ENCODE measurements around the gene KLHL34.
A peak's percentile ranks its signal among the peaks of the same experiment; 100 is the strongest.

The KLHL34 gene

GRCh38 chrX:21658152-21658737 is at the start of gene KLHL34:
Gene KLHL34 (minus strand): TSS chrX:21658330. CDS start chrX:21657788, 542 bp downstream.
- peaks cover 4% of the 10 kb centered on the region for H3K4me1 Mint-ChIP-seq (ENCODE audit: low read depth)
- no peak within 1 kb of the TSS for H3K27ac Mint-ChIP-seq
- peak within 1 kb of the TSS; percentile 45 for H3K4me3 Mint-ChIP-seq
- H3K36me3 Mint-ChIP-seq (ENCODE audit: low read depth): no peaks in the 10 kb centered on the region
- peaks cover 4% of the 10 kb centered on the region for H3K27me3 Mint-ChIP-seq
- H3K9me3 Mint-ChIP-seq: no peaks in the 10 kb centered on the region

- H3K27ac Mint-ChIP-seq: no peak overlapping the region
- H3K4me1 Mint-ChIP-seq (ENCODE audit: low read depth): no peaks in the 10 kb centered on the region
- no peaks in the 10 kb centered on the region for H3K9me3 Mint-ChIP-seq
- no peaks in the 10 kb centered on the region for H3K36me3 Mint-ChIP-seq (ENCODE audit: low read depth)
- H3K4me3 Mint-ChIP-seq: no peak overlapping the region
- H3K27me3 Mint-ChIP-seq: no peaks in the 10 kb centered on the region
These were observed 47.1 kb upstream of the KLHL34 start for GRCh38 chrX:21705225-21705624.

GRCh38 chrX:21702725-21703124 is 44.6 kb upstream of the KLHL34 start:
- Mint-ChIP-seq H3K9me3 (no peaks in the 10 kb centered on the region), H3K36me3 (ENCODE audit: low read depth) (no peaks in the 10 kb centered on the region), H3K27me3 (no peaks in the 10 kb centered on the region), H3K27ac (no peak overlapping the region), H3K4me1 (ENCODE audit: low read depth) (no peaks in the 10 kb centered on the region), H3K4me3 (no peak overlapping the region)

GRCh38 chrX:21700967-21701366 is 42.8 kb upstream of the KLHL34 start:
- Mint-ChIP-seq H3K9me3 (no peaks in the 10 kb centered on the region), H3K27ac (no peak overlapping the region), H3K27me3 (no peaks in the 10 kb centered on the region), H3K36me3 (ENCODE audit: low read depth) (no peaks in the 10 kb centered on the region), H3K4me1 (ENCODE audit: low read depth) (no peaks in the 10 kb centered on the region), H3K4me3 (no peak overlapping the region)

GRCh38 chrX:21700275-21700674 is 42.1 kb upstream of the KLHL34 start:
- Mint-ChIP-seq H3K27ac (no peak overlapping the region), H3K36me3 (ENCODE audit: low read depth) (no peaks in the 10 kb centered on the region), H3K4me3 (no peak overlapping the region), H3K27me3 (no peaks in the 10 kb centered on the region), H3K4me1 (ENCODE audit: low read depth) (no peaks in the 10 kb centered on the region), H3K9me3 (no peaks in the 10 kb centered on the region)

- Mint-ChIP-seq H3K27me3 (no peaks in the 10 kb centered on the region), H3K36me3 (ENCODE audit: low read depth) (no peaks in the 10 kb centered on the region), H3K27ac (no peak overlapping the region), H3K9me3 (no peaks in the 10 kb centered on the region), H3K4me3 (no peak overlapping the region), H3K4me1 (ENCODE audit: low read depth) (no peaks in the 10 kb centered on the region)
These were observed 41.0 kb upstream of the KLHL34 start for GRCh38 chrX:21699136-21699535.

GRCh38 chrX:21698272-21698671 is 40.1 kb upstream of the KLHL34 start:
- no peaks in the 10 kb centered on the region for H3K36me3 Mint-ChIP-seq (ENCODE audit: low read depth)
- no peaks in the 10 kb centered on the region for H3K4me1 Mint-ChIP-seq (ENCODE audit: low read depth)
- no peak overlapping the region for H3K27ac Mint-ChIP-seq
- no peaks in the 10 kb centered on the region for H3K9me3 Mint-ChIP-seq
- H3K27me3 Mint-ChIP-seq: no peaks in the 10 kb centered on the region
- H3K4me3 Mint-ChIP-seq: no peak overlapping the region

GRCh38 chrX:21691512-21692018 is 33.4 kb upstream of the KLHL34 start:
- no peaks in the 10 kb centered on the region for H3K36me3 Mint-ChIP-seq (ENCODE audit: low read depth)

GRCh38 chrX:21683941-21684340 is 25.8 kb upstream of the KLHL34 start:
- H3K9me3 Mint-ChIP-seq: no peaks in the 10 kb centered on the region
- H3K27me3 Mint-ChIP-seq: no peaks in the 10 kb centered on the region
- no peaks in the 10 kb centered on the region for H3K4me1 Mint-ChIP-seq (ENCODE audit: low read depth)
- no peak overlapping the region for H3K4me3 Mint-ChIP-seq
- H3K36me3 Mint-ChIP-seq (ENCODE audit: low read depth): no peaks in the 10 kb centered on the region
- H3K27ac Mint-ChIP-seq: no peak overlapping the region

More at GRCh38 chrX:21691512-21692018, 33.4 kb upstream of the KLHL34 start:
- Mint-ChIP-seq H3K9me3 (no peaks in the 10 kb centered on the region), H3K27ac (no peak overlapping the region), H3K27me3 (no peaks in the 10 kb centered on the region), H3K4me3 (no peak overlapping the region), H3K4me1 (ENCODE audit: low read depth) (no peaks in the 10 kb centered on the region)

- Mint-ChIP-seq H3K4me1 (ENCODE audit: low read depth) (no peaks in the 10 kb centered on the region), H3K9me3 (no peaks in the 10 kb centered on the region), H3K4me3 (no peak overlapping the region), H3K27ac (no peak overlapping the region), H3K36me3 (ENCODE audit: low read depth) (no peaks in the 10 kb centered on the region), H3K27me3 (peaks cover 3% of the 10 kb centered on the region)
These were observed 20.0 kb upstream of the KLHL34 start for GRCh38 chrX:21678048-21678612.

GRCh38 chrX:21675931-21676330 is 17.8 kb upstream of the KLHL34 start:
- no peak overlapping the region for H3K27ac Mint-ChIP-seq
- no peaks in the 10 kb centered on the region for H3K4me1 Mint-ChIP-seq (ENCODE audit: low read depth)
- H3K4me3 Mint-ChIP-seq: no peak overlapping the region
- H3K36me3 Mint-ChIP-seq (ENCODE audit: low read depth): no peaks in the 10 kb centered on the region
- H3K9me3 Mint-ChIP-seq: no peaks in the 10 kb centered on the region
- peaks cover 3% of the 10 kb centered on the region for H3K27me3 Mint-ChIP-seq

GRCh38 chrX:21674430-21675186 is 16.5 kb upstream of the KLHL34 start:
- Mint-ChIP-seq H3K4me3 (no peak overlapping the region), H3K27ac (no peak overlapping the region), H3K36me3 (ENCODE audit: low read depth) (no peaks in the 10 kb centered on the region), H3K4me1 (ENCODE audit: low read depth) (no peaks in the 10 kb centered on the region), H3K27me3 (peaks cover 3% of the 10 kb centered on the region), H3K9me3 (no peaks in the 10 kb centered on the region)

GRCh38 chrX:21666679-21667078 is 8.5 kb upstream of the KLHL34 start:
- H3K36me3 Mint-ChIP-seq (ENCODE audit: low read depth): no peaks in the 10 kb centered on the region

GRCh38 chrX:21666252-21666651 is 8.1 kb upstream of the KLHL34 start:
- Mint-ChIP-seq H3K4me1 (ENCODE audit: low read depth) (no peaks in the 10 kb centered on the region), H3K27ac (no peak overlapping the region), H3K27me3 (peaks cover 4% of the 10 kb centered on the region), H3K36me3 (ENCODE audit: low read depth) (no peaks in the 10 kb centered on the region), H3K9me3 (no peaks in the 10 kb centered on the region), H3K4me3 (no peak overlapping the region)

More at GRCh38 chrX:21666679-21667078, 8.5 kb upstream of the KLHL34 start:
- Mint-ChIP-seq H3K27me3 (peaks cover 4% of the 10 kb centered on the region), H3K4me1 (ENCODE audit: low read depth) (no peaks in the 10 kb centered on the region), H3K27ac (no peak overlapping the region), H3K4me3 (no peak overlapping the region), H3K9me3 (no peaks in the 10 kb centered on the region)

GRCh38 chrX:21662761-21663160 is 4.6 kb upstream of the KLHL34 start:
- Mint-ChIP-seq H3K4me3 (no peak overlapping the region), H3K9me3 (no peaks in the 10 kb centered on the region), H3K27me3 (peaks cover 4% of the 10 kb centered on the region), H3K36me3 (ENCODE audit: low read depth) (no peaks in the 10 kb centered on the region), H3K4me1 (ENCODE audit: low read depth) (peaks cover 4% of the 10 kb centered on the region), H3K27ac (no peak overlapping the region)
